ENCODE measurements around the gene KCNAB1. TPM values are rescaled to one million over a fixed set of nuclear protein-coding genes. Genes with fewer than 3 reads are reported as not detected.

Gene KCNAB1
- total RNA-seq, 3 donors from 2014 or later, result 3.9 to 8.3 (median 5.4) TPM

GRCh38 chr3:156330415-156330814, 210.0 kb downstream of the KCNAB1 start:
- no peaks in the 10 kb centered on the region for H3K36me3 ChIP-seq
- H3K4me1 ChIP-seq, result no peaks in the 10 kb centered on the region
- no peak for TF ChIP-seq POLR2A (IDR thresholded peaks at IDR 0.05)
- no peak for TF ChIP-seq CTCF (IDR thresholded peaks at IDR 0.05)
- no peak for TF ChIP-seq POLR2AphosphoS5 (IDR thresholded peaks at IDR 0.05)
- no peak for DNase-seq (ENCODE audit: low spot score in 2 of 2)
- intact Hi-C loops (cut with DNase I; ENCODE audit: low total_unique reads), result no loop called here
- H3K4me3 ChIP-seq, result no peak overlapping the region
- H3K27ac ChIP-seq, result no peak overlapping the region
- no peaks in the 10 kb centered on the region for H3K27me3 ChIP-seq
- no peaks in the 10 kb centered on the region for H3K9me3 ChIP-seq

GRCh38 chr3:156332304-156332703, 211.9 kb downstream of the KCNAB1 start:
- intact Hi-C loops (cut with DNase I; ENCODE audit: low total_unique reads), result no loop called here
- Histone ChIP-seq H3K36me3 (no peaks in the 10 kb centered on the region), H3K27me3 (no peaks in the 10 kb centered on the region), H3K27ac (no peak overlapping the region), H3K4me1 (no peaks in the 10 kb centered on the region), H3K9me3 (no peaks in the 10 kb centered on the region), H3K4me3 (no peak overlapping the region)
- no peak for TF ChIP-seq CTCF (IDR thresholded peaks at IDR 0.05)
- TF ChIP-seq POLR2A (IDR thresholded peaks at IDR 0.05), result no peak
- TF ChIP-seq POLR2AphosphoS5 (IDR thresholded peaks at IDR 0.05), result no peak
- DNase-seq (ENCODE audit: low spot score in 2 of 2), result no peak

- DNase-seq (ENCODE audit: low spot score in 2 of 2), result no peak
- Histone ChIP-seq H3K36me3 (no peaks in the 10 kb centered on the region), H3K4me3 (no peak overlapping the region), H3K9me3 (no peaks in the 10 kb centered on the region), H3K4me1 (no peaks in the 10 kb centered on the region), H3K27ac (no peak overlapping the region), H3K27me3 (no peaks in the 10 kb centered on the region)
- intact Hi-C loops (cut with DNase I; ENCODE audit: low total_unique reads), result no loop called here
- TF ChIP-seq CTCF (IDR thresholded peaks at IDR 0.05) (no peak), POLR2A (IDR thresholded peaks at IDR 0.05) (no peak), POLR2AphosphoS5 (IDR thresholded peaks at IDR 0.05) (no peak)
Observed at GRCh38 chr3:156334841-156335545, 214.6 kb downstream of the KCNAB1 start.

- no peaks in the 10 kb centered on the region for H3K36me3 ChIP-seq
- H3K4me3 ChIP-seq, result no peak overlapping the region
- TF ChIP-seq POLR2AphosphoS5 (IDR thresholded peaks at IDR 0.05) (no peak), CTCF (IDR thresholded peaks at IDR 0.05) (no peak), POLR2A (IDR thresholded peaks at IDR 0.05) (no peak)
- no peak for DNase-seq (ENCODE audit: low spot score in 2 of 2)
- intact Hi-C loops (cut with DNase I; ENCODE audit: low total_unique reads), result no loop called here
- H3K27ac ChIP-seq, result no peak overlapping the region
- H3K9me3 ChIP-seq, result no peaks in the 10 kb centered on the region
- no peaks in the 10 kb centered on the region for H3K4me1 ChIP-seq
- H3K27me3 ChIP-seq, result no peaks in the 10 kb centered on the region
Observed at GRCh38 chr3:156339491-156339890, 219.1 kb downstream of the KCNAB1 start.

- H3K27ac ChIP-seq, result no peak overlapping the region
- TF ChIP-seq POLR2A (IDR thresholded peaks at IDR 0.05) (no peak), CTCF (IDR thresholded peaks at IDR 0.05) (no peak), POLR2AphosphoS5 (IDR thresholded peaks at IDR 0.05) (no peak)
- no peak overlapping the region for H3K4me3 ChIP-seq
- no peaks in the 10 kb centered on the region for H3K27me3 ChIP-seq
- no peaks in the 10 kb centered on the region for H3K4me1 ChIP-seq
- intact Hi-C loops (cut with DNase I; ENCODE audit: low total_unique reads), result loop anchor here (1.0 kb wide), 1 partner anchor 9 kb away; no protein-coding TSS in a partner anchor
- no peaks in the 10 kb centered on the region for H3K36me3 ChIP-seq
- no peaks in the 10 kb centered on the region for H3K9me3 ChIP-seq
- no peak for DNase-seq (ENCODE audit: low spot score in 2 of 2)
Observed at GRCh38 chr3:156341332-156341731, 221.0 kb downstream of the KCNAB1 start.

Measured in breast epithelium (tissue), 4 donors.